Neutrophil (primary cell): Measurements from ENCODE around the gene SLC25A6.

Source experiments
- H3K27ac ChIP-seq: fragments of 200-600 bp; sonication (generic); 2 replicates; pipeline ENCODE4 v1.5.1; 2016; ENCODE audit warnings: mild to moderate bottlenecking, moderate library complexity
- H3K27me3 ChIP-seq: fragments of 200-600 bp; sonication (generic); 2 replicates; pipeline ENCODE4 v1.6.0; 2016; ENCODE audit warnings: mild to moderate bottlenecking
- H3K36me3 ChIP-seq: fragments of 200-600 bp; sonication (generic); 2 replicates; pipeline ENCODE4 v1.5.1; 2017
- H3K4me1 ChIP-seq, 2 experiments: fragments of 200-600 bp in 1 of 2; sonication (generic) in 1 of 2; 1 replicate in 1 of 2; 2 replicates in 1 of 2; pipeline versions ENCODE4 v1.5.1 to v1.6.1; 2013 to 2016; ENCODE audit warnings: low read depth in 1 of 2, low read length in 1 of 2, mild to moderate bottlenecking in 1 of 2, moderate library complexity in 1 of 2; ENCODE audit not compliant: control insufficient read depth in 1 of 2, insufficient read depth in 1 of 2
- H3K4me3 ChIP-seq, 2 experiments: fragments of 200-600 bp in 1 of 2; sonication (generic) in 1 of 2; 1 replicate in 1 of 2; 2 replicates in 1 of 2; pipeline ENCODE4 v1.5.1; 2013 to 2016; ENCODE audit warnings: low read depth in 1 of 2, low read length in 1 of 2, mild to moderate bottlenecking in 1 of 2, moderate library complexity in 1 of 2
- H3K9me3 ChIP-seq: fragments of 200-600 bp; sonication (generic); 2 replicates; pipeline ENCODE4 v1.5.1; 2016
- CTCF ChIP-seq: fragments of 200-600 bp; sonication (generic); IDR thresholded peaks from 2 replicates; pipeline ENCODE4 v1.5.1; 2016; ENCODE audit warnings: antibody characterized with exemption

The SLC25A6 gene

GRCh38 chrX:1389993-1390285 is 2.0 kb downstream of the SLC25A6 start:
- Histone ChIP-seq H3K27me3 (no peaks in the 10 kb centered on the region), H3K4me3 (no peak overlapping the region), H3K27ac (no peak overlapping the region), H3K9me3 (no peaks in the 10 kb centered on the region), H3K4me1 (peaks cover 8 to 10% of the 10 kb centered on the region in 2 experiments), H3K36me3 (peaks cover 51% of the 10 kb centered on the region)
- TF ChIP-seq CTCF: no peak

- no peak overlapping the region for H3K27ac ChIP-seq
- no peak overlapping the region for H3K4me3 ChIP-seq
- TF ChIP-seq CTCF: no peak
- H3K36me3 ChIP-seq: peaks cover 56% of the 10 kb centered on the region
- no peaks in the 10 kb centered on the region for H3K27me3 ChIP-seq
- peaks cover 8 to 10% of the 10 kb centered on the region in 2 experiments for H3K4me1 ChIP-seq
- H3K9me3 ChIP-seq: no peaks in the 10 kb centered on the region
Observed at GRCh38 chrX:1389181-1389992, 2.5 kb downstream of the SLC25A6 start.

GRCh38 chrX:1388651-1389050 is 3.3 kb downstream of the SLC25A6 start:
- peaks cover 8 to 10% of the 10 kb centered on the region in 2 experiments for H3K4me1 ChIP-seq
- H3K4me3 ChIP-seq: no peak overlapping the region
- H3K27me3 ChIP-seq: no peaks in the 10 kb centered on the region
- no peaks in the 10 kb centered on the region for H3K9me3 ChIP-seq
- H3K27ac ChIP-seq: no peak overlapping the region
- TF ChIP-seq CTCF: no peak
- H3K36me3 ChIP-seq: peaks cover 60% of the 10 kb centered on the region

GRCh38 chrX:1387141-1387776 is 4.7 kb downstream of the SLC25A6 start:
- no peak overlapping the region for H3K27ac ChIP-seq

More at GRCh38 chrX:1387141-1387776, 4.7 kb downstream of the SLC25A6 start:
- no peak overlapping the region for H3K4me3 ChIP-seq
- peaks cover 67% of the 10 kb centered on the region for H3K36me3 ChIP-seq
- no peak for TF ChIP-seq CTCF
- H3K4me1 ChIP-seq: peaks cover 7 to 8% of the 10 kb centered on the region in 2 experiments
- H3K9me3 ChIP-seq: no peaks in the 10 kb centered on the region
- H3K27me3 ChIP-seq: no peaks in the 10 kb centered on the region
